Measurements from ENCODE around the gene RBM20. TPM values are rescaled to one million over a fixed set of nuclear protein-coding genes. Genes with fewer than 3 reads are reported as not detected.
A peak's percentile ranks its signal among the peaks of the same experiment; 100 is the strongest.

RBM20 gene
- total and polyA plus RNA-seq, 5 experiments from 2014 or later: 0.20 to 0.93 (median 0.49) TPM

GRCh38 chr10:110775406-110775805 lies 131.3 kb downstream of the RBM20 start:
- ATAC-seq: no peak
- no peaks in the 10 kb centered on the region for H3K27me3 Mint-ChIP-seq
- H3K4me1 Mint-ChIP-seq: peaks cover 2 to 21% (median 13%) of the 10 kb centered on the region in 4 donors
- H3K27ac Mint-ChIP-seq: peak overlapping the region in 4 of 10 donors; percentile 24 to 40 (median 34)
- DNase-seq: no peak
- no peak overlapping the region for H3K4me3 Mint-ChIP-seq
- POLR2A ChIA-PET: interaction anchor here (0.6 kb wide), 1 partner anchor 38 kb away, joined by 3 read pairs; no protein-coding TSS in a partner anchor
- H3K9me3 Mint-ChIP-seq: no peaks in the 10 kb centered on the region
- no peaks in the 10 kb centered on the region for H3K36me3 Mint-ChIP-seq

- no peak for ATAC-seq
- no peaks in the 10 kb centered on the region for H3K36me3 Mint-ChIP-seq
- no peaks in the 10 kb centered on the region for H3K9me3 Mint-ChIP-seq
- POLR2A ChIA-PET: no interaction called here
- H3K4me1 Mint-ChIP-seq: peaks cover 5 to 25% (median 13%) of the 10 kb centered on the region in 4 donors
- H3K4me3 Mint-ChIP-seq: no peak overlapping the region
- H3K27me3 Mint-ChIP-seq: no peaks in the 10 kb centered on the region
- H3K27ac Mint-ChIP-seq: peak overlapping the region in 1 of 10 donors; percentile 35
- no peak for DNase-seq
Measured at GRCh38 chr10:110777017-110777416, 132.9 kb downstream of the RBM20 start.

- Mint-ChIP-seq H3K36me3 (no peaks in the 10 kb centered on the region), H3K4me1 (peaks cover 5 to 27% (median 14%) of the 10 kb centered on the region in 4 donors), H3K9me3 (no peaks in the 10 kb centered on the region), H3K27me3 (no peaks in the 10 kb centered on the region), H3K27ac (no peak overlapping the region), H3K4me3 (no peak overlapping the region)
- POLR2A ChIA-PET: no interaction called here
- DNase-seq: no peak
- ATAC-seq: no peak
Measured at GRCh38 chr10:110777661-110778060, 133.5 kb downstream of the RBM20 start.

GRCh38 chr10:110778211-110778610 lies 134.1 kb downstream of the RBM20 start:
- H3K4me1 Mint-ChIP-seq: peaks cover 5 to 32% (median 19%) of the 10 kb centered on the region in 4 donors
- H3K27me3 Mint-ChIP-seq: no peaks in the 10 kb centered on the region
- DNase-seq: no peak
- POLR2A ChIA-PET: no interaction called here
- H3K4me3 Mint-ChIP-seq: no peak overlapping the region
- no peaks in the 10 kb centered on the region for H3K9me3 Mint-ChIP-seq
- no peaks in the 10 kb centered on the region for H3K36me3 Mint-ChIP-seq
- ATAC-seq: no peak
- H3K27ac Mint-ChIP-seq: peak overlapping the region in 1 of 10 donors; percentile 49

- DNase-seq: peak in 6 of 10 donors; percentile 12 to 61 (median 27)
- H3K27ac Mint-ChIP-seq: peak overlapping the region in 7 of 10 donors; percentile 20 to 88 (median 54)
- ATAC-seq: peak; percentile 38 to 54
- H3K4me3 Mint-ChIP-seq: peak overlapping the region in 1 of 10 donors; percentile 10
- H3K4me1 Mint-ChIP-seq: peaks cover 10 to 42% (median 27%) of the 10 kb centered on the region in 4 donors
- no peaks in the 10 kb centered on the region for H3K9me3 Mint-ChIP-seq
- POLR2A ChIA-PET: interaction anchor here (1.6 kb wide), 1 partner anchor 10 kb away, joined by 3 read pairs; no protein-coding TSS in a partner anchor
- no peaks in the 10 kb centered on the region for H3K36me3 Mint-ChIP-seq
- H3K27me3 Mint-ChIP-seq: no peaks in the 10 kb centered on the region
Measured at GRCh38 chr10:110779489-110779888, 135.4 kb downstream of the RBM20 start.

GRCh38 chr10:110780704-110781103 lies 136.6 kb downstream of the RBM20 start:
- POLR2A ChIA-PET: interaction anchor here (0.7 to 1.6 kb wide), 2 partner anchors 11 to 54 kb away, joined by 3 to 4 read pairs; no protein-coding TSS in a partner anchor
- Mint-ChIP-seq H3K27ac (peak overlapping the region in 7 of 10 donors; percentile 55 to 84 (median 83)), H3K9me3 (no peaks in the 10 kb centered on the region), H3K4me3 (no peak overlapping the region), H3K36me3 (no peaks in the 10 kb centered on the region), H3K4me1 (peaks cover 12 to 51% (median 26%) of the 10 kb centered on the region in 4 donors), H3K27me3 (no peaks in the 10 kb centered on the region)
- DNase-seq (no peak), ATAC-seq (no peak)

- DNase-seq (no peak), ATAC-seq (no peak)
- no peaks in the 10 kb centered on the region for H3K9me3 Mint-ChIP-seq
- no peaks in the 10 kb centered on the region for H3K27me3 Mint-ChIP-seq
- peak overlapping the region in 6 of 10 donors; percentile 55 to 84 (median 82) for H3K27ac Mint-ChIP-seq
- H3K36me3 Mint-ChIP-seq: no peaks in the 10 kb centered on the region
- POLR2A ChIA-PET: interaction anchor here (0.7 to 1.3 kb wide), 2 partner anchors 54 to 84 kb away, joined by 3 to 4 read pairs; no protein-coding TSS in a partner anchor
- no peak overlapping the region for H3K4me3 Mint-ChIP-seq
- peaks cover 15 to 55% (median 28%) of the 10 kb centered on the region in 4 donors for H3K4me1 Mint-ChIP-seq
Measured at GRCh38 chr10:110781139-110781538, 137.0 kb downstream of the RBM20 start.

GRCh38 chr10:110782616-110783015 lies 138.5 kb downstream of the RBM20 start:
- Mint-ChIP-seq H3K27me3 (no peaks in the 10 kb centered on the region), H3K4me1 (peaks cover 20 to 61% (median 31%) of the 10 kb centered on the region in 4 donors)

GRCh38 chr10:110783509-110784107 lies 139.5 kb downstream of the RBM20 start:
- POLR2A ChIA-PET: interaction anchor here (0.7 kb wide), 2 partner anchors 34 to 81 kb away, joined by 3 to 4 read pairs; no protein-coding TSS in a partner anchor

More at GRCh38 chr10:110782616-110783015, 138.5 kb downstream of the RBM20 start:
- Mint-ChIP-seq H3K27ac (peak overlapping the region in 9 of 10 donors; percentile 25 to 96 (median 88)), H3K4me3 (no peak overlapping the region), H3K36me3 (no peaks in the 10 kb centered on the region), H3K9me3 (no peaks in the 10 kb centered on the region)
- POLR2A ChIA-PET: interaction anchor here (1.3 kb wide), 1 partner anchor 82 kb away, joined by 3 read pairs; no protein-coding TSS in a partner anchor
- ATAC-seq: no peak
- no peak for DNase-seq

GRCh38 chr10:110784198-110784597 lies 140.1 kb downstream of the RBM20 start:
- POLR2A ChIA-PET: no interaction called here
- no peaks in the 10 kb centered on the region for H3K27me3 Mint-ChIP-seq
- peak overlapping the region; percentile 59 to 96 (median 90) for H3K27ac Mint-ChIP-seq
- ATAC-seq (no peak), DNase-seq (no peak)
- no peaks in the 10 kb centered on the region for H3K36me3 Mint-ChIP-seq
- H3K9me3 Mint-ChIP-seq: no peaks in the 10 kb centered on the region
- peak overlapping the region in 5 of 10 donors; percentile 4 to 64 (median 40) for H3K4me3 Mint-ChIP-seq
- H3K4me1 Mint-ChIP-seq: peaks cover 20 to 52% (median 31%) of the 10 kb centered on the region in 4 donors

More at GRCh38 chr10:110783509-110784107, 139.5 kb downstream of the RBM20 start:
- Mint-ChIP-seq H3K27ac (peak overlapping the region; percentile 59 to 96 (median 90)), H3K9me3 (no peaks in the 10 kb centered on the region), H3K27me3 (no peaks in the 10 kb centered on the region), H3K36me3 (no peaks in the 10 kb centered on the region), H3K4me1 (peaks cover 20 to 56% (median 31%) of the 10 kb centered on the region in 4 donors), H3K4me3 (peak overlapping the region in 9 of 10 donors; percentile 4 to 64 (median 21))
- peak; percentile 89 to 90 for ATAC-seq
- peak; percentile 36 to 91 (median 85) for DNase-seq

- POLR2A ChIA-PET: interaction anchor here (0.6 to 1.4 kb wide), 5 partner anchors 13 to 562 kb away, joined by 4 to 6 read pairs (median 4); partner anchors contain the start of gene PDCD4
- peak overlapping the region; percentile 0 to 93 (median 66) for H3K27ac Mint-ChIP-seq
- ATAC-seq (no peak), DNase-seq (no peak)
- no peaks in the 10 kb centered on the region for H3K36me3 Mint-ChIP-seq
- H3K27me3 Mint-ChIP-seq: no peaks in the 10 kb centered on the region
- H3K4me1 Mint-ChIP-seq: peaks cover 18 to 38% (median 25%) of the 10 kb centered on the region in 4 donors
- H3K9me3 Mint-ChIP-seq: no peaks in the 10 kb centered on the region
- peak overlapping the region in 2 of 10 donors; percentile 6 to 42 for H3K4me3 Mint-ChIP-seq
Measured at GRCh38 chr10:110786172-110786571, 142.0 kb downstream of the RBM20 start.

GRCh38 chr10:110788620-110789385 lies 144.7 kb downstream of the RBM20 start:
- H3K27me3 Mint-ChIP-seq: no peaks in the 10 kb centered on the region
- H3K4me1 Mint-ChIP-seq: peaks cover 9 to 26% (median 17%) of the 10 kb centered on the region in 4 donors

More at GRCh38 chr10:110788620-110789385, 144.7 kb downstream of the RBM20 start:
- H3K9me3 Mint-ChIP-seq: no peaks in the 10 kb centered on the region
- no peaks in the 10 kb centered on the region for H3K36me3 Mint-ChIP-seq
- H3K4me3 Mint-ChIP-seq: no peak overlapping the region
- POLR2A ChIA-PET: no interaction called here
- peak overlapping the region in 3 of 10 donors; percentile 4 to 65 (median 31) for H3K27ac Mint-ChIP-seq
- no peak for DNase-seq
- no peak for ATAC-seq

All from naive thymus-derived CD8-positive, alpha-beta T cell (primary cell).